GM19193 (cell line): ENCODE results near the gene OGFOD2.

Experiments
- POLR2A ChIP-seq: IDR thresholded peaks from 4 replicates; pipeline ENCODE4 v1.6.1; 2011; ENCODE audit not compliant: insufficient read depth, insufficient read length; ENCODE audit errors: extremely low read depth

The OGFOD2 gene

DNA sequence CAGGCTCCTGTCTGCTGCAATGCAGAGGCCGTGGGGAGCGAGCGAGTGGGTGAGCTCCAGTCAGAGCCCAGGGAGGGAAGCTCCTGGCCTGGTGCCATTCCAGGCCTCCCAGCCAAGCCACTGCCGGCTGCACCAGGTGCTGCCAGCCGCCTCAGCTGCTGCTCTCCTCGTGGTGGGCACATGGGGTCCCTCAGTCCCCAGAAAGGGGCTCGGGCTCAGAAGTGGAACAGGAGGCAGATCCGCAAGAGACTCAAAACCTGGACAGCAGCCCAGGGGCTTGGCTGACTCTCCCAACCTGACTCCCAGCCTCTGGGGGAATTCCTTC lies 11.1 kb upstream of the OGFOD2 start:
- no peak for TF ChIP-seq POLR2A

GRCh38 chr12:122964439-122965257 lies 10.4 kb upstream of the OGFOD2 start:
- TF ChIP-seq POLR2A: no peak

- TF ChIP-seq POLR2A: no peak
Observed at GRCh38 chr12:122965321-122965751, 9.7 kb upstream of the OGFOD2 start.

DNA sequence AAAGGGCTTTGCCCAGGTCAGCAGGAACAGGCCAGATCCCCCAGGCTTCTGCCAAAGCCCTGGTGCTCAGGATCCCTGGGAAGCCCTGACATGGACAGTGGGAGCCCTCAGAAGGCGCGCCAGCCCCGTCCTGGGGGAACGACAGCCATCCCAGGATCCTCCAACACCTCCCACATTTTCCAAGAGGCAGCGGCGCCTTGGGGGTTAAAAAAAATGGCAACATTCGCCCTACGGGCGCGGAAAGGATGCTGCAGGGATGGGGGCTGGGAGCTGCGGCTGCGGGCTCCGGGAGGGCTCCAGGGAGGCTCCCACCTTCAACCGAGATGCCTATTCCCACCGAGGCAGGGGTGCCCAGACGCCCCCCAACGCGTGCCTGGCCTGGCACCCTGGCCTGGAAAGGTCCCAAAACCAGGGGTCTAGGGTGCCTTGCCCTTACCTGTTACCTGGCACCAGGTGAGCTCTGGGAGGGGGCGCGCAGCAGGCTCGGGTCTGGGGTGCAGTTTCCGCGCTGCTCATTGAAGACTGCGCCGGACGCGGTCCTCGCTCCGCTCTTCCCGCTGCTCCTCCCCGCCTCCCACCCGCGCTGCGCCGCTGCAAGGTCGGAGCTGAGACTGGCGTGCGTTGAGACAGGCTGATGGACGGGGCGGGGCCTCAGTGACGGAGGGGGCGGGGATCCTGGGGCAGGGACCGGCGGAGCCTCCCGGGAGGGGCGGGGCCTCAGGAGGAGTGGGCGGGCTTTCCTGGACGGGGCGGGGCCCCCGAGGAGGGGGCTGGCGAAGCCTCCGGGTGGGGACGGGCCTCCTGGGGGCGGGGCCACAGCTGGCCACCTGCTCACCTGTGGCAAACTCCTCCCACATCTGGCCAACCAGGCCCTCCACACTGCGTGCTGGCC lies 8.9 kb upstream of the OGFOD2 start, which contains the start of gene ABCB9:
Gene ABCB9 (minus strand): TSS at position 613 of the 892 bp plus-strand sequence. CDS start 6,228 bp downstream, outside the sequence.
- peak; percentile 33 for TF ChIP-seq POLR2A

DNA sequence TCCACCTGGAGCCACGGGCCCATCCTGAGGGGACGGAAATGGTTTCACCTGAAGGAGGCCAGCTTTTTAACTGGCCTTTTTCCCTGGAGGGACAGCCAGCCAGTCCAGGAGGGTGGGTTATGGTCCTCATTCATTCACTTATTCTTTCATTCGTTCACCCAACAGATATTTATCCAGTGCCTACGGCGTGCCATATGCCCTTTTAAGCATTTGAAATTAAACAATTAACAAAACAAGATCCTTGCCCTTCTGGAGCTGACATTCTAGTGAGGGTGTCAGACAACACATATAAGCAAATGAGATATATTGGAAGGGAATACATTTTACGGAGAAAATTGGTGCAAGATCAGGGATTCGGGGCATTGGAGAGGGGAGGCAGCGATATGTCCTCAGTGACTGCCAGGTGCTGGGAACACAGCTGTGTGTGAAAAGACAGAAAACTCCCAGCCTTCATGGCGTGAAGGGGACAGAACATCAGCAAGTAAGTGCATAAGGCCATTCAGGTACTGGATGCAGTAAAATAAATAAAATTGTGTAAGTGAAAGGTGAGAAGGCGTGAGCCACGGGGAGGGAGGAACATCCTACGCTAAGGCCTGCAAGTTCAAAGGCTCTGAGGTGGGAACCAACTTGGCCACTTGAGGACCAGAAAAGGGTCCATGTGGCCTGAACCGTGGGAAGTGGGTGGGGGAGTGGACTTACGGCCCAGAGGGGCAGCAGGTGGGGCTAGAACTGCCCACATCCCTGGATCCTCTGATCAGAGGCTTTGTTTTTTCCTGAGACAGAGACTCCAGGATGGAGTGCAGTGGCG lies 8.1 kb upstream of the OGFOD2 start:
- no peak for TF ChIP-seq POLR2A

DNA sequence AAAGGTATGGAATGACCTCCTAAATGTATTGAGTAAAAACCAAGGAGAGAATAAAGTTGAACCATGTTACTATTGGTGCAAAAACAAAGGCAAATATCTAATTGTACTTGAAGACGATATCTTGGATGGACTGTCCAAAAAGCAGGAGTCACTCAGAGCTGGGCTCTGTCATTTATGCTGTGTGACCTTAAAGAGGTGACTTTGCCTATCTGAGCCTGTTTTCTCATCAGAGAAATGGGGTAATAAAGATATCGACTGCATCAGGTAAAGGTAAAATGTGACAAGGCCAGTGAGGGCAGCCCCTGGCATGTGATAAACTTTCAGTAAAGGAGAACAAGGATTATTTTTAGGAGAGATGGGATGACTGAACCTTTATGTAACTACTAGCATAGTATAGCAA lies 6.9 kb upstream of the OGFOD2 start:
- TF ChIP-seq POLR2A: no peak

DNA sequence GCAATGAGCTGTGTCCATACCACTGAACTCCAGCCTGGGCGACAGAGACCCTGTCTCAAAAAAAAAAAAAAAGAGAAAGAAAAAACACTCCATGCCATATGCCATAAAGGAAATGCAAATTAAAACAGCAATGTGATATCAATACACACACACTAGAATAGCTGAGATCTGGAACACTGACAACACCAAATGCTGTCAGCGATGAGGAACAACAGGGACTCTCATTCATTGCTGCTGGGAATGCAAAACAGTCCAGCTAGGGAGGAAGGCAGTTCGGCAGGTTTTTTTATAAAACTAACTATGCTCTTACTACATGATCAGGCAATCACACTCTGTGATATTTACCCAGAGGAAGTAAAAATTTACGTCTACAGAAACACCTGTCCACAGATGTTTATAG lies 5.4 kb upstream of the OGFOD2 start:
- TF ChIP-seq POLR2A: no peak

- TF ChIP-seq POLR2A: peak; percentile 62
Observed at GRCh38 chr12:122974274-122974891, 661 bp upstream of the OGFOD2 start.

GRCh38 chr12:122975790-122976647 lies 975 bp downstream of the OGFOD2 start:
- TF ChIP-seq POLR2A: no peak

DNA sequence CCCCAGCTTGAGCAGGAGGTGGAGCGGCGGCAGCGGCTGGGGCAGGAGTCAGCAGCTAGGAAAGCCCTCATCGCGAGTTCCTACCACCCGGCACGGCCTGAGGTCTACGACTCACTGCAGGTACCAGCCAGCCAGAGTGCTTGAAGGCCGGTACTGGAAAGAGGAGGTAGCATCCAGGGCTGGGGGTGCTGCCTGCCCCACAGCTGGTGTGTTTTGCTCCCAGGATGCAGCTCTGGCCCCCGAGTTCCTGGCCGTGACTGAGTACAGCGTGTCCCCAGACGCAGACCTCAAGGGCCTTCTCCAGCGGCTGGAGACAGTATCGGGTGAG lies 1.6 kb downstream of the OGFOD2 start:
- no peak for TF ChIP-seq POLR2A

GRCh38 chr12:122977153-122977552 lies 2.1 kb downstream of the OGFOD2 start:
- TF ChIP-seq POLR2A: no peak

DNA sequence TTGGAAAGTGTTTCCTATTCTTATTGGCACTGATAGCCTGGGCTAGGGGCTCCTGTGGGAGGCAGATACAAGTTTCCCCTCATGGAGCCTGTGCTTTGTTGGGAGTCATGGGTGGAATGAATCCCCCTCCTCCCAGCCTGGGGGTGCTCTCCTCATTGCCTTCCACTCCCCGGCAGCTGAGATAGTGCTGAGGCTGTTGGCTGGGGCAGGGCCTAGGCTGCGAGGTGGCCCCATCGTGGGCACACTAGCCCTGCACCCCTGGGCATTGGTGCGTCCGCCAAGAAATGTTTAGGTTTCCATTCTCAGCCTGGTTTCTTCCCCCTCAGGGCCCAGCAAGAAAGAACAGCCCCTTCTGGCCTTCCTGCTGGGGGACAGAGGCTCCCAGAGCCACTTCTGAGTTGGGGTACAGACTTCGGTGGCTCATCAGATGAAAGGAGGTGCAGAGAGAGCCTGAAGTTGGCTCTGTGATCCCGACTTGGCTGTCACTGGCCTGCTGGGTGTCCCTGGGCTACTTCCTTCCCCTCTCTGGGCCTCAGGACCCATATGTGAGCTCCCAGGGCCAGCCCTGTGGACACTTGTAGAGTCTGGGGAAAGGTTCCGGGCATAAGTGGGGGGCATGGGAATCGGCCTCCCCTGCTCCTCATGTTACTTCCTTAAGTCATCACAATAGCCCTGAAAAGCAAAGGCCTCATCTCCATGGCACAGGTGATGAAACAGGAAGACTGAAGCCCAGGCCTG lies 2.8 kb downstream of the OGFOD2 start:
- TF ChIP-seq POLR2A: no peak

- TF ChIP-seq POLR2A: no peak
Observed at GRCh38 chr12:122978507-122978955, 3.5 kb downstream of the OGFOD2 start.
